Activated naive CD8-positive, alpha-beta T cell treated with anti-CD3 and anti-CD28 coated beads, Interleukin-2, amount 50 U/mL, for 24 hours (primary cell): ENCODE results near the gene KLHL14.

ENCODE experiments used
- ATAC-seq: fragments of 150-1000 bp; cut with Tn5 transposase; one replicate; pipeline ENCODE4 v1.10.0; 2021
- DNase-seq: peaks from one replicate; pipeline ENCODE4 v3.0.0; 2021
- H3K27ac Mint-ChIP-seq: one replicate; pipeline ENCODE4 v1.8.0; 2021; ENCODE audit warnings: mild to moderate bottlenecking, mixed read lengths
- H3K27me3 Mint-ChIP-seq: one replicate; pipeline ENCODE4 v1.8.0; 2021; ENCODE audit warnings: mixed read lengths
- H3K36me3 Mint-ChIP-seq: one replicate; pipeline ENCODE4 v1.8.0; 2021; ENCODE audit warnings: low read depth, mixed read lengths
- H3K4me1 Mint-ChIP-seq: one replicate; pipeline ENCODE4 v1.8.0; 2021; ENCODE audit warnings: mixed read lengths
- H3K4me3 Mint-ChIP-seq: one replicate; pipeline ENCODE4 v1.8.0; 2021; ENCODE audit warnings: mild to moderate bottlenecking, moderate library complexity, mixed read lengths
- H3K9me3 Mint-ChIP-seq: one replicate; pipeline ENCODE4 v1.8.0; 2021; ENCODE audit warnings: mixed read lengths

Gene KLHL14

GRCh38 chr18:32760391-32760790 is 12.4 kb downstream of the KLHL14 start:
- Mint-ChIP-seq H3K36me3 (no peaks in the 10 kb centered on the region), H3K4me3 (peak overlapping the region; percentile 6), H3K4me1 (peaks cover 11% of the 10 kb centered on the region), H3K9me3 (no peaks in the 10 kb centered on the region), H3K27me3 (no peaks in the 10 kb centered on the region), H3K27ac (no peak overlapping the region)
- ATAC-seq (no peak), DNase-seq (peak; percentile 4)

- H3K27me3 Mint-ChIP-seq: no peaks in the 10 kb centered on the region
- H3K4me3 Mint-ChIP-seq: no peak overlapping the region
- peaks cover 11% of the 10 kb centered on the region for H3K4me1 Mint-ChIP-seq
- H3K9me3 Mint-ChIP-seq: no peaks in the 10 kb centered on the region
- ATAC-seq (no peak), DNase-seq (no peak)
- no peak overlapping the region for H3K27ac Mint-ChIP-seq
- H3K36me3 Mint-ChIP-seq: no peaks in the 10 kb centered on the region
Measured at GRCh38 chr18:32759611-32760167, 13.1 kb downstream of the KLHL14 start.

GRCh38 chr18:32754508-32755263 is 18.1 kb downstream of the KLHL14 start:
- Mint-ChIP-seq H3K4me1 (no peaks in the 10 kb centered on the region), H3K27me3 (peaks cover 4% of the 10 kb centered on the region), H3K27ac (no peak overlapping the region), H3K9me3 (no peaks in the 10 kb centered on the region), H3K4me3 (no peak overlapping the region), H3K36me3 (no peaks in the 10 kb centered on the region)
- DNase-seq (no peak), ATAC-seq (no peak)

- no peaks in the 10 kb centered on the region for H3K9me3 Mint-ChIP-seq
- DNase-seq: no peak
- no peak overlapping the region for H3K27ac Mint-ChIP-seq
- no peak overlapping the region for H3K4me3 Mint-ChIP-seq
- H3K36me3 Mint-ChIP-seq: no peaks in the 10 kb centered on the region
- no peaks in the 10 kb centered on the region for H3K4me1 Mint-ChIP-seq
- no peak for ATAC-seq
- peaks cover 4% of the 10 kb centered on the region for H3K27me3 Mint-ChIP-seq
Measured at GRCh38 chr18:32753656-32754260, 19.1 kb downstream of the KLHL14 start.

- DNase-seq: no peak
- Mint-ChIP-seq H3K4me1 (no peaks in the 10 kb centered on the region), H3K27me3 (peaks cover 4% of the 10 kb centered on the region), H3K27ac (no peak overlapping the region), H3K36me3 (no peaks in the 10 kb centered on the region), H3K9me3 (no peaks in the 10 kb centered on the region), H3K4me3 (no peak overlapping the region)
- no peak for ATAC-seq
Measured at GRCh38 chr18:32750328-32750727, 22.5 kb downstream of the KLHL14 start.

GRCh38 chr18:32749809-32750208 is 23.0 kb downstream of the KLHL14 start:
- Mint-ChIP-seq H3K27me3 (peaks cover 4% of the 10 kb centered on the region), H3K36me3 (no peaks in the 10 kb centered on the region), H3K4me1 (no peaks in the 10 kb centered on the region), H3K9me3 (no peaks in the 10 kb centered on the region), H3K27ac (no peak overlapping the region), H3K4me3 (no peak overlapping the region)
- no peak for ATAC-seq
- DNase-seq: no peak

- Mint-ChIP-seq H3K27ac (no peak overlapping the region), H3K4me1 (no peaks in the 10 kb centered on the region), H3K4me3 (no peak overlapping the region), H3K27me3 (no peaks in the 10 kb centered on the region), H3K9me3 (no peaks in the 10 kb centered on the region), H3K36me3 (no peaks in the 10 kb centered on the region)
- ATAC-seq: no peak
- no peak for DNase-seq
Measured at GRCh38 chr18:32742579-32742978, 30.2 kb downstream of the KLHL14 start.

GRCh38 chr18:32735781-32736180 is 37.0 kb downstream of the KLHL14 start:
- ATAC-seq (no peak), DNase-seq (no peak)
- H3K4me3 Mint-ChIP-seq: no peak overlapping the region
- H3K4me1 Mint-ChIP-seq: peaks cover 9% of the 10 kb centered on the region
- H3K27me3 Mint-ChIP-seq: no peaks in the 10 kb centered on the region
- H3K27ac Mint-ChIP-seq: no peak overlapping the region
- H3K36me3 Mint-ChIP-seq: no peaks in the 10 kb centered on the region
- no peaks in the 10 kb centered on the region for H3K9me3 Mint-ChIP-seq

- no peak for ATAC-seq
- Mint-ChIP-seq H3K27ac (no peak overlapping the region), H3K36me3 (no peaks in the 10 kb centered on the region), H3K27me3 (no peaks in the 10 kb centered on the region), H3K4me3 (no peak overlapping the region), H3K9me3 (no peaks in the 10 kb centered on the region), H3K4me1 (peaks cover 20% of the 10 kb centered on the region)
- no peak for DNase-seq
Measured at GRCh38 chr18:32734442-32734841, 38.4 kb downstream of the KLHL14 start.

- ATAC-seq: no peak
- Mint-ChIP-seq H3K27me3 (no peaks in the 10 kb centered on the region), H3K4me3 (no peak overlapping the region), H3K27ac (no peak overlapping the region), H3K4me1 (peaks cover 24% of the 10 kb centered on the region), H3K9me3 (no peaks in the 10 kb centered on the region), H3K36me3 (no peaks in the 10 kb centered on the region)
- DNase-seq: no peak
Measured at GRCh38 chr18:32732165-32732564, 40.7 kb downstream of the KLHL14 start.

- Mint-ChIP-seq H3K4me1 (peaks cover 24% of the 10 kb centered on the region), H3K27ac (no peak overlapping the region), H3K9me3 (no peaks in the 10 kb centered on the region), H3K4me3 (no peak overlapping the region), H3K27me3 (no peaks in the 10 kb centered on the region), H3K36me3 (no peaks in the 10 kb centered on the region)
- ATAC-seq (peak; percentile 33), DNase-seq (no peak)
Measured at GRCh38 chr18:32730620-32731091, 42.2 kb downstream of the KLHL14 start.

GRCh38 chr18:32730068-32730467 is 42.8 kb downstream of the KLHL14 start:
- no peaks in the 10 kb centered on the region for H3K9me3 Mint-ChIP-seq
- H3K27ac Mint-ChIP-seq: no peak overlapping the region
- ATAC-seq (no peak), DNase-seq (no peak)
- no peaks in the 10 kb centered on the region for H3K27me3 Mint-ChIP-seq
- H3K4me3 Mint-ChIP-seq: no peak overlapping the region
- H3K4me1 Mint-ChIP-seq: peaks cover 24% of the 10 kb centered on the region
- H3K36me3 Mint-ChIP-seq: no peaks in the 10 kb centered on the region

GRCh38 chr18:32724071-32724749 is 48.6 kb downstream of the KLHL14 start:
- H3K27ac Mint-ChIP-seq: no peak overlapping the region
- ATAC-seq (no peak), DNase-seq (no peak)
- no peaks in the 10 kb centered on the region for H3K36me3 Mint-ChIP-seq
- no peaks in the 10 kb centered on the region for H3K9me3 Mint-ChIP-seq
- H3K4me1 Mint-ChIP-seq: peaks cover 4% of the 10 kb centered on the region
- H3K27me3 Mint-ChIP-seq: peaks cover 4% of the 10 kb centered on the region
- no peak overlapping the region for H3K4me3 Mint-ChIP-seq

- Mint-ChIP-seq H3K4me3 (no peak overlapping the region), H3K9me3 (no peaks in the 10 kb centered on the region), H3K27me3 (peaks cover 4% of the 10 kb centered on the region), H3K4me1 (no peaks in the 10 kb centered on the region), H3K36me3 (no peaks in the 10 kb centered on the region), H3K27ac (no peak overlapping the region)
- ATAC-seq (no peak), DNase-seq (no peak)
Measured at GRCh38 chr18:32722279-32722678, 50.5 kb downstream of the KLHL14 start.

GRCh38 chr18:32717126-32717525 is 55.7 kb downstream of the KLHL14 start:
- no peak for ATAC-seq
- no peaks in the 10 kb centered on the region for H3K36me3 Mint-ChIP-seq
- no peak for DNase-seq
- no peaks in the 10 kb centered on the region for H3K9me3 Mint-ChIP-seq
- H3K4me3 Mint-ChIP-seq: no peak overlapping the region
- H3K27me3 Mint-ChIP-seq: peaks cover 4% of the 10 kb centered on the region
- H3K27ac Mint-ChIP-seq: no peak overlapping the region
- no peaks in the 10 kb centered on the region for H3K4me1 Mint-ChIP-seq
